GM12878 (cell line): Measurements from ENCODE around the gene CYP20A1. TPM values are rescaled to one million over a fixed set of nuclear protein-coding genes. Genes with fewer than 3 reads are reported as not detected.

Source experiments
- ATAC-seq: fragments of 200-7000 bp; cut with Tn5 transposase; 3 replicates; pipeline ENCODE4 v1.9.1; 2020; ENCODE audit warnings: mild to moderate bottlenecking, moderate library complexity
- BruUV-seq: library from RNA; stranded (reverse); fragments of 400-500 nt; replicated peaks from 2 replicates; lab custom pipeline; 2021; lab: Mats Ljungman, UMichigan
- CTCF ChIA-PET: fragments of 300-600 bp; sonication (Branson Sonifier 250); formaldehyde crosslinking; extraction: SDS; loops from one replicate; lab custom pipeline; 2021; ENCODE audit warnings: inconsistent platforms; lab: Yijun Ruan, JAX
- POLR2A ChIA-PET: fragments of 350-600 bp; formaldehyde crosslinking; extraction: SDS; loops from one replicate; lab custom pipeline; 2021; ENCODE audit warnings: inconsistent platforms; lab: Charles Lee
- RAD21 ChIA-PET: fragments of 300-600 bp; sonication (Branson Sonifier 250); formaldehyde crosslinking; loops from one replicate; lab custom pipeline; 2023; ENCODE audit warnings: antibody characterized with exemption; ENCODE audit not compliant: unreplicated experiment; lab: Charles Lee
- SMC1A ChIA-PET: fragments of 300-600 bp; sonication (Branson Sonifier 250); formaldehyde crosslinking; loops from one replicate; lab custom pipeline; 2023; ENCODE audit not compliant: unreplicated experiment, uncharacterized antibody; lab: Charles Lee
- DNase-seq: peaks from one replicate; pipeline ENCODE4 v3.0.0-alpha.2; 2011; ENCODE audit warnings: low read depth, low spot score
- FAIRE-seq: peaks from 3 replicates; lab custom pipeline; 2011; peaks lifted over from hg19 to GRCh38; lab: Jason Lieb, UNC
- H2AFZ ChIP-seq: 2 replicates; pipeline ENCODE4 v1.6.0; 2011; ENCODE audit warnings: low read depth, low read length, control low read depth; ENCODE audit not compliant: control insufficient read depth
- H3K27ac ChIP-seq: 2 replicates; pipeline ENCODE4 v1.5.1; 2011; ENCODE audit warnings: control low read depth; ENCODE audit not compliant: control insufficient read depth, insufficient read depth
- H3K27me3 ChIP-seq, 2 experiments: replicated peaks in 1 of 2; 2 replicates each; pipeline versions ENCODE4 v1.6.0 to v1.6.1; 2011; ENCODE audit warnings: low read length in 1 of 2; ENCODE audit not compliant: control insufficient read depth in 2 of 2, insufficient read depth in 2 of 2
- H3K36me3 ChIP-seq, 2 experiments: 2 replicates each; pipeline ENCODE4 v1.5.1; 2011; ENCODE audit warnings: low read length in 1 of 2; ENCODE audit not compliant: control insufficient read depth in 2 of 2, insufficient read depth in 2 of 2
- H3K4me1 ChIP-seq: 2 replicates; pipeline ENCODE4 v1.6.1; 2011; ENCODE audit warnings: mild to moderate bottlenecking, low read length, moderate library complexity, mixed read lengths; ENCODE audit not compliant: control insufficient read depth, insufficient read depth
- H3K4me2 ChIP-seq: 2 replicates; pipeline ENCODE4 v1.6.0; 2011; ENCODE audit warnings: control low read depth; ENCODE audit not compliant: control insufficient read depth, insufficient read depth
- H3K4me3 ChIP-seq: fragments of 200-600 bp; sonication (generic); 2 replicates; pipeline ENCODE4 v1.5.1; 2016
- H3K79me2 ChIP-seq: 2 replicates; pipeline ENCODE4 v1.6.0; 2011; ENCODE audit warnings: low read length; ENCODE audit not compliant: control insufficient read depth, insufficient read depth
- H3K9ac ChIP-seq: 2 replicates; pipeline ENCODE4 v1.8.0; 2011; ENCODE audit warnings: low read length, control low read depth, mixed read lengths; ENCODE audit not compliant: control insufficient read depth, insufficient read depth
- H3K9me3 ChIP-seq: replicated peaks from 3 replicates; pipeline ENCODE4 v1.5.1; 2011; ENCODE audit warnings: mild to moderate bottlenecking, low read length; ENCODE audit not compliant: control insufficient read depth, insufficient read depth
- H4K20me1 ChIP-seq: 2 replicates; pipeline ENCODE4 v1.6.0; 2011; ENCODE audit not compliant: control insufficient read depth, insufficient read depth
- ASH2L ChIP-seq: fragments of 300-600, 200-600 bp; sonication (generic); IDR thresholded peaks from 2 replicates; pipeline ENCODE4 v1.6.1; 2017; ENCODE audit warnings: low read depth, mild to moderate bottlenecking, borderline replicate concordance
- CUX1 ChIP-seq: IDR thresholded peaks from 2 replicates; pipeline ENCODE4 v1.6.1; 2012; ENCODE audit warnings: improper control_type of control experiment, low read depth, low read length; ENCODE audit not compliant: insufficient replicate concordance
- EP300 ChIP-seq, 2 experiments: fragments of 150-350 bp in 1 of 2; IDR thresholded peaks; 2 replicates each; pipeline ENCODE4 v1.6.1; 2011 to 2012; ENCODE audit warnings: low read depth in 2 of 2, low read length in 2 of 2, borderline replicate concordance in 1 of 2, improper control_type of control experiment in 1 of 2, inconsistent platforms in 1 of 2; ENCODE audit not compliant: control insufficient read depth in 1 of 2
- EZH2 ChIP-seq: IDR thresholded peaks from 2 replicates; pipeline ENCODE4 v1.6.1; 2012; ENCODE audit warnings: low read depth, mild to moderate bottlenecking, control low read depth, inconsistent platforms, low read length, borderline replicate concordance; ENCODE audit not compliant: control insufficient read depth
- PML ChIP-seq: IDR thresholded peaks from 2 replicates; pipeline ENCODE4 v1.6.1; 2012; ENCODE audit warnings: low read length, inconsistent platforms
- RAD51 ChIP-seq: fragments of 450-650 bp; IDR thresholded peaks from 2 replicates; pipeline ENCODE4 v1.6.1; 2016; ENCODE audit warnings: moderate library complexity, mild to moderate bottlenecking, inconsistent platforms
- SIN3A ChIP-seq: IDR thresholded peaks from 2 replicates; pipeline ENCODE4 v1.6.1; 2012; ENCODE audit warnings: low read depth, low read length, improper control_type of control experiment
- SIX5 ChIP-seq: IDR thresholded peaks from 2 replicates; pipeline ENCODE4 v1.6.1; 2011; ENCODE audit warnings: mild to moderate bottlenecking, low read depth, low read length, moderate library complexity; ENCODE audit not compliant: severe bottlenecking
- SMC3 ChIP-seq: IDR thresholded peaks from 2 replicates; pipeline ENCODE4 v1.6.1; 2011; ENCODE audit warnings: low read length, improper control_type of control experiment, borderline replicate concordance
- STAT3 ChIP-seq: IDR thresholded peaks from 2 replicates; pipeline ENCODE4 v1.6.1; 2011; ENCODE audit warnings: low read depth, low read length, improper control_type of control experiment
- WRNIP1 ChIP-seq: IDR thresholded peaks from 2 replicates; pipeline ENCODE4 v1.6.1; 2011; ENCODE audit warnings: low read depth, low read length, improper control_type of control experiment, borderline replicate concordance
- ZNF592 ChIP-seq: fragments of 450-650 bp; IDR thresholded peaks from 2 replicates; pipeline ENCODE4 v1.6.1; 2017; ENCODE audit warnings: mild to moderate bottlenecking, moderate library complexity
- ZSCAN29 ChIP-seq: fragments of 450-650 bp; IDR thresholded peaks from 2 replicates; pipeline ENCODE4 v1.6.1; 2017; ENCODE audit warnings: mild to moderate bottlenecking, moderate library complexity
- WGBS: methylation state at CpG from one replicate; pipeline ENCODE4 v1.1.6; 2016; ENCODE audit warnings: low lambda C conversion rate; ENCODE audit not compliant: insufficient replicate concordance, insufficient coverage; ENCODE audit errors: missing lambda C conversion rate; 5-methylcytosine and 5-hydroxymethylcytosine counted together
- in situ Hi-C: fragments of 300-500 bp; cut with MboI; formaldehyde crosslinking; loops from 9 replicates; pipeline ENCODE4 v1.14.3; 2018; ENCODE audit warnings: mixed read lengths
- intact Hi-C: fragments of 100-400 bp; cut with micrococcal nuclease; formaldehyde crosslinking; loops from one replicate; pipeline ENCODE4 v1.14.2; 2022; ENCODE audit not compliant: unreplicated experiment
- polyA plus RNA-seq, 11 experiments: library from polyadenylated mRNA; depleted of rRNA in 4 of 11; unstranded in 6 of 11; stranded (reverse) in 5 of 11; fragments of >200 nt; fragmentation: Nextera tagmentation in 4 of 11; fragmentation: Illumina TruSeq in 1 of 11; extraction: Ambion mirVana in 4 of 11; extraction: Trizol in 1 of 11; gene quantifications; 1 replicate in 1 of 11; 2 replicates in 10 of 11; pipeline versions ENCODE4 v1.2.1 to v1.2.3, GENCODE V29; 2011 to 2016; ENCODE audit warnings: inconsistent platforms in 2 of 11, missing spikeins in 2 of 11, low read depth in 1 of 11
- total RNA-seq, 4 experiments: library from RNA; depleted of rRNA in 3 of 4; stranded (reverse); fragments of >200 nt in 3 of 4; fragmentation: Illumina TruSeq in 1 of 4; extraction: Trizol in 1 of 4; gene quantifications; 2 replicates each; pipeline versions ENCODE4 v1.2.1 to v1.2.3, GENCODE V29; 2013 to 2021

The CYP20A1 gene
- total and polyA plus RNA-seq, 10 of the 15 experiments (the other 5 are each of a cell fraction or from before 2014, with no cell fraction given) = 8.3 to 19.1 (median 12.9) TPM

GRCh38 chr2:203195331-203196036 lies 43.3 kb upstream of the CYP20A1 start:
- ATAC-seq (no peak), DNase-seq (no peak), FAIRE-seq (no peak)
- no peaks in the 10 kb centered on the region for H3K4me1 ChIP-seq
- WGBS = 100% methylated on average over 5 of the region's 5 CpGs
- no peaks in the 10 kb centered on the region for H3K9me3 ChIP-seq
- RAD21 ChIA-PET = no interaction called here
- H3K27ac ChIP-seq = no peak overlapping the region
- in situ Hi-C loops (no loop called here), intact Hi-C loops (no loop called here)
- no peaks in the 10 kb centered on the region for H3K27me3 ChIP-seq
- no peaks in the 10 kb centered on the region for H4K20me1 ChIP-seq
- H3K4me3 ChIP-seq = no peak overlapping the region
- H3K36me3 ChIP-seq = no peaks in the 10 kb centered on the region
- SMC1A ChIA-PET = no interaction called here
- TF ChIP-seq SIX5 (no peak), ASH2L (no peak), WRNIP1 (no peak), EP300 (IDR thresholded peaks at IDR 0.05; ENCODE audit: borderline replicate concordance in 1 of 2, control insufficient read depth in 1 of 2, low read depth in 2 of 2, low read length in 2 of 2) (no peak), ZNF592 (no peak), ZSCAN29 (no peak), STAT3 (no peak), SIN3A (no peak), CUX1 (no peak), RAD51 (no peak), EZH2 (no peak), SMC3 (no peak), PML (no peak)
- CTCF ChIA-PET = no interaction called here
- H3K4me2 ChIP-seq = no peak overlapping the region
- H3K9ac ChIP-seq = no peak overlapping the region
- no peak overlapping the region for H2AFZ ChIP-seq
- POLR2A ChIA-PET = no interaction called here
- BruUV-seq = no TSS peak
- H3K79me2 ChIP-seq = no peaks in the 10 kb centered on the region
